ENCODE results near the gene ECHDC3.
A peak's percentile ranks its signal among the peaks of the same experiment; 100 is the strongest.

ECHDC3 gene

DNA sequence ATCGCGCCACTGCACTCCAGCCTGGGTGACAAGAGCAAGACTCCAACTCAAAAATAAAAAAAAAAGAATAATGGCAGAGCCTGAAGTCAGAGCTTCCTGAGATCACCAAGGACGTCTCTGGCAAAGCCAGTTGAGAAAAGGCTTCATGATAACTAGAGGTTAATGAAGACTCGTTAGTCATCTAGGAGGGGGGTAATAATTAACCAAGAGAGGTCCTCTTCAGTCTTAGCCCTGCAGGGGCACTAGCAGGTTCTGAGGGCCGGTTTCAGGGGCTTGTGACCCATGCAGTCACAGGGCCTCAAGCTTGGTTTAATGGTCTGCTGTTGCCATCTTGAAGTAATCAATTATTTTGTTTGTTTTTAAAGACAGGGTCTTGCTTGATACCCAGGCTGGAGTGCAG is 52.4 kb downstream of the ECHDC3 start:
- no peak overlapping the region for H3K4me3 ChIP-seq (ENCODE audit: low read length)
- TF ChIP-seq, protein P1, sequence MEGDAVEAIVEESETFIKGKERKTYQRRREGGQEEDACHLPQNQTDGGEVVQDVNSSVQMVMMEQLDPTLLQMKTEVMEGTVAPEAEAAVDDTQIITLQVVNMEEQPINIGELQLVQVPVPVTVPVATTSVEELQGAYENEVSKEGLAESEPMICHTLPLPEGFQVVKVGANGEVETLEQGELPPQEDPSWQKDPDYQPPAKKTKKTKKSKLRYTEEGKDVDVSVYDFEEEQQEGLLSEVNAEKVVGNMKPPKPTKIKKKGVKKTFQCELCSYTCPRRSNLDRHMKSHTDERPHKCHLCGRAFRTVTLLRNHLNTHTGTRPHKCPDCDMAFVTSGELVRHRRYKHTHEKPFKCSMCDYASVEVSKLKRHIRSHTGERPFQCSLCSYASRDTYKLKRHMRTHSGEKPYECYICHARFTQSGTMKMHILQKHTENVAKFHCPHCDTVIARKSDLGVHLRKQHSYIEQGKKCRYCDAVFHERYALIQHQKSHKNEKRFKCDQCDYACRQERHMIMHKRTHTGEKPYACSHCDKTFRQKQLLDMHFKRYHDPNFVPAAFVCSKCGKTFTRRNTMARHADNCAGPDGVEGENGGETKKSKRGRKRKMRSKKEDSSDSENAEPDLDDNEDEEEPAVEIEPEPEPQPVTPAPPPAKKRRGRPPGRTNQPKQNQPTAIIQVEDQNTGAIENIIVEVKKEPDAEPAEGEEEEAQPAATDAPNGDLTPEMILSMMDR (conservative IDR thresholded peaks at IDR 0.05; ENCODE audit: low read depth, low read length), result no peak
- DNase-seq (ENCODE audit: low read depth), result no peak

DNA sequence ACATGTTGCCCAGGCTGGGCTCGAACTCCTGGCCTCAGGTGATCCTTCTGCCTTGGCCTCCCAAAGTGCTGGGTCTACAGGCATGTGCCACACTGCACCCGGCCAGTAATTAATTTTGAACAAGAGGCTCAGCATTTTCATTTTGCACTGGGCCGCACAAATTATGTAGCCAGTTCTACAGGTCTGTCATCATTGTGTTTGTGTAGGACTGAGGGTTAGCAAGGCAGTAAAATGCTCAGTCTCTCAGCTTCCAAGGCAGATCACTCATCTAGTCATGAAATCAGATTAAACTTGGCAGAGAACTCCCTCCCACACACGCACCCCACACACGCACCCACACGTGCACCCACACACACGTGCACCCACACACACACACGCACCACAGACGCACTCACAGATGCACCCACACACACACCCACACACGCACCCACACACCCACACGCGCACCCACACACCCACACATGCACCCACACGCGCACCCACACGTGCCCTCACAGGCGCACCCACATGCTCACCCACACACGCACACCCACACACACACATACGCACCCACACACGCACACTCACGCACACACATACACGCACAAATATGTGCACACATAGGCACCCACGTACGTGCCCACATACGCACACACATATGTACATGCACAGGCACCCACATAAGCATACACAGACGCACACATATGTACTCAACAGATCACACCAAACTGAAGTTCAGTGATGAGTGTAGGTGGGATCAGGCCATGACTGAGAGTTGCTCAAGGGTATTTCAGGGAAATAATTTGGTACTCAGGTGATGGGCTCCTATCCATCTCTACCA is 53.1 kb downstream of the ECHDC3 start:
- TF ChIP-seq, protein P1 (conservative IDR thresholded peaks at IDR 0.05; ENCODE audit: low read depth, low read length), result no peak
- no peak for DNase-seq (ENCODE audit: low read depth)
- no peak overlapping the region for H3K4me3 ChIP-seq (ENCODE audit: low read length)

DNA sequence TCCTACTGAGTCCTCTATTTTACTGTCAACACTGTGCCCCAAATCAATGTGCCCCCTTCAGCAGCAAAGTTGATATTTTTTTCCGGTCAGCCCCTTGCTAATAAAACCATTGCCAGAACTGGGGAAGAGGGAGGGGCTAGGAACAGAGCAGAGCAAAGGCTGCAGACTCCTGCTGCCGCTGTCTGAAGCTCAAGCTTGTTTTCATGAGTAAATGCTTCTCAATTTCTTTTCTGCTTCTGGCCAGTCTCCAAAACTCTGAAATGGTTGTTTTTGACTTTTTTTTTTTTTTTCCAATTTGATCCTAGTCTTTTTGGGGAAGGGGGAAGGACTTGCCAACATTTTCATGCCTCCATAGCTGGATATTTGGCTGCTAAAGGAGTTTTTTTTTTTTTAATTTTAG is 54.3 kb downstream of the ECHDC3 start:
- no peak overlapping the region for H3K4me3 ChIP-seq (ENCODE audit: low read length)
- TF ChIP-seq, protein P1 (conservative IDR thresholded peaks at IDR 0.05; ENCODE audit: low read depth, low read length), result no peak
- no peak for DNase-seq (ENCODE audit: low read depth)

DNA sequence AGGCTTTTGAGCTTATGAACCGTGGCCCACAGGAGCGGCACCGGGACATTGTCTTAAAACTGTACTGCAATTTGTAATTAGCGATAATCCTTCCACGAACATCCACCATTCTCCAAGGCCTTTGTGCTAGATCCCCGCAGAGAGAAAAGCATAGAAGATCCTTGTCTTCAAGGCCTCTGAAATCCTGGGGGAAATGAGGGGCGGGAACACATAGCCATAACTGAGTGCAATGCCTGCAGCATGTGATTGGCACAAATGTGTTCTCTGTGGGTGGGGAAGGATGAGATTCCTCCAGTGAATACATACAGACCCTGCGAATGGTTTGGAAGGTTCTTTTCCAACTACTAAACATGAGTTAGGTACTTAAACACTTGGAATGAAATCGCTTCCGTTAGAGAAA is 55.1 kb downstream of the ECHDC3 start:
- DNase-seq (ENCODE audit: low read depth), result no peak
- TF ChIP-seq, protein P1 (conservative IDR thresholded peaks at IDR 0.05; ENCODE audit: low read depth, low read length), result no peak
- no peak overlapping the region for H3K4me3 ChIP-seq (ENCODE audit: low read length)

DNA sequence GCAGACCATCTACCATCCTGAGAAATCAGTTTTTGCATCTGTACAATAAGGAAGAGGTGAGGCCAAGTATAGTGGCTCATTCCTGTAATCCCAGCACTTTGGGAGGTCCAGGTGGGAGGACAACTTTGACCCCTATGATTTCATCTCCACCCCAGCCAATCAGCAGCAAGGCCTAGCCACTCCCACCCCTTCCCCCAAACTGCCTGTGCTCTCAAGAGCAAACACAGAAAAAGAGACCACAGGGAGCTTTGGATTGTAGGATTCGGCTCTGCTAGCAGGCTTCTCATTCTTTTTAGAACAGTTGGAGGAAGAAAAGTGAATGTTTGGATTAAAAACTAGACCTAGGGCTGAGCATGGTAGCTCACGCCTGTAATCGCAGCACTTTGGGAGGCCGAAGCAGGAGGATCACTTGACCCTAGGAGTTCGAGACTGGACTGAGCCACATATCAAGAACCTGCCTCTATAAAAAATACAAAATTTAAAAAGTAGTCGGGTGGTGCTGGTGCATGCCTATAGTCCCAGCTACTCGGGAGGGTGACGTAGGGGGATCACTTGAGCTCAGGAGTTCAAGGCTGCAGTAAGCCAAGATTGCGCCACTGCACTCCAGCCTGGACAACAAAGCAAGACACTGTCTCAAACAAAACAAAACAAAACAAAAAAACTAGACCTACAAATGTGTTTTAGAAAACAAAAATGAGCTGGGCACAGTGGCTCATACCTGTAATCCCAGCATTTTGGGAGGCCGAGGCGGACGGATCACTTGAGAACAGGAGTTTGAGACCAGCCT is 55.9 kb downstream of the ECHDC3 start:
- no peak overlapping the region for H3K4me3 ChIP-seq (ENCODE audit: low read length)
- TF ChIP-seq, protein P1 (conservative IDR thresholded peaks at IDR 0.05; ENCODE audit: low read depth, low read length), result no peak
- DNase-seq (ENCODE audit: low read depth), result no peak

DNA sequence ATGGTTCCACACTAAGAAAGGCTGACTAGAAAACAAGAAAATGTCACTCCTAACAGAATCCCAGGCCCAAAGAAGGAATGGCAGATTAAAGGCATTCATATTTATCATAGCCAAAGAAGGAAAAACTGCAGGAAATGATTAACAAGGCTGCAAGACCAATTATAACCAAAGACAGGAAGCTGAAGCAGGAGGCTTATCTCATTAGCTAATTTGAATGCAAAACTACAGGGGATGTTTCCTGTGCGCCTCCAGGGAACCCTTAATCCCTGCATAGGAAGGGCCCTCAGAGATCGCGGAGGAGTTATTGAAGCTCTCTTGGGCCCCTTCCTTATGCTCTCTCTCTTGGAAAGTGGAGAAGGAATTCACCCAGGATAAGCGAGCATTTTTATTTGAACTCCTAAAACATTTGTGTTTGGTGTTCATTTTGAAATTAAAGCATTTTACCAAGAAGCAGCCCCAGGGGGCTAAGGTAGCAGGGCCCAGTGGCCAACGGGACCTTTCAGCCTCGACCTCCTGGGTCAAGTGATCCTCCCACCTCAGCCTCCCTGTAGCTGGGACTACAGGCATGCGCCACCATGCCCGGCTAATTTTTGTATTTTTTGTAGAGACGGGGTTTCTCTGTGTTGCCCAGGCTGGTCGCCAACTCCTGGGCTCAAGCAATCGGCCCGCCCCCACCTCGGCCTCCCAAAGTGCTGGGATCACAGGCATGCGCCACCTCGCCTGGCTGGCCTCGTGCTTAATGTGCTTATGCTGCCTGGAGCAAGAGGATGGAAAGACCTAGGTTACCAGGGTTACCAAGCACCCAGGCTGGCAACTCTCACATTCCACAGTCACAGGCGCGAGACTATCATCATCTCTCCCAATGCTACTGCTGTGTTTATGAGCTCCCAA is 56.9 kb downstream of the ECHDC3 start:
- TF ChIP-seq, protein P1 (conservative IDR thresholded peaks at IDR 0.05; ENCODE audit: low read depth, low read length), result no peak
- peak; percentile 82 for DNase-seq (ENCODE audit: low read depth)
- H3K4me3 ChIP-seq (ENCODE audit: low read length), result no peak overlapping the region
